HG03045 (cell line): ENCODE data around the gene POPDC2.
A peak's percentile ranks its signal among the peaks of the same experiment; 100 is the strongest.

Experiments
- ATAC-seq: cut with Tn5 transposase; IDR thresholded peaks from one replicate; pipeline ENCODE4 v1.9.1; 2021; ENCODE audit warnings: mild to moderate bottlenecking, moderate library complexity; ENCODE audit not compliant: unreplicated experiment

The POPDC2 gene

DNA sequence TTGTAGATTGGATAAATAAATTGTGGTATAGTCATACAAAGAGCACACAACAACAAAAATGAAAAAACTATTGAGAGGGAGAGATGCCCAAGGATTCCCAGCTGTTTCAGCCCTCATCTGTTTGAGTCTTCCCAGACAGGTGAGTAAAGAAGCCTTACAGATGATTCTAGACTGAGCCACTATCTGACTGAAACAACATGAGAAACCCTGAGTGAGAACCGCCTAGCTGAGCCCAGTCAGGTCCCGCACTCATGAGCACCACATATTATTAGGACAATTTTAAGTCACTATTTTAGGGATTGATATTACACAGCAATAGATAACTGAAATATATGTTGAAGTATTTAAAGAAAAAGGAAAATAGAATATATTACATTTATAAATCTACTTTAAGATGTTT, 19.0 kb downstream of the POPDC2 start:
- ATAC-seq: no peak

DNA sequence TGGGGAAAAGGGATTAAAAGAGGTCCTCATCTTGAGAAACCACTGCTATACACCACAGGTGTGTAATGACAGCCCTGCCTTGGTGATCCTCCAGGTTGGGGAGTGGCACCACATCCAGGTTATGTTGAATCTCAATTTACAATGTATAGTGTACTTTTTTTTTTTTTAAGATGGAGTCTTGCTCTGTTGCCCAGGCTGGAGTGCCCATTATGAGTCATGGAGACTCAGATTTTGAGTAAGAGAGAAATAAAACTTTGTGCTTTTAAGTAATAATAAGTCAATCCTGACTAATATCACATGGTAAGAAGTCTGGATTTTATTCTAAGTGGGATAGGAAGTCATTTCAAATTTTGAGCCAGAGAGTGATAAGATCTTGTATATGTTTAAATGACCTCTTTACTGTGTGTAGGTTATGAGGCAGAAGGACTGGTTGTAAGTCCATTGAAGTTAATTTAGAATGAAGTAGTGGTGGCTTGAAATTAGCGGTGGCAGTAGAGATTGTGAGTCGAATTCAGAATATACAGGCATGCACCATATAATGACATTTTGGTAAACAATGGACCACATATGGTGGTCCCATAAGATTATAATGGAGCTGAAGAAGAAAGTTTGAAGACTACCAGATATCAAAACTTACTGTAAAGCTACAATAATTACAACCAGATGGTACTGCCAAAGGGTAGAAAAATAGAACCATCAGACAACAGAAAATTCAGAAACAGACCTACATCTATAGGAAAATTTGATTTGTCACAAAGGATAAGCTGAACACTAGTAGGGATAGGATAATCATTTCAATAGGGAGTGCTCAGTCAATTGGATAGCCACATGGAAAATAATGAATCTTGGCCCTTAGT, 20.7 kb downstream of the POPDC2 start:
- no peak for ATAC-seq

DNA sequence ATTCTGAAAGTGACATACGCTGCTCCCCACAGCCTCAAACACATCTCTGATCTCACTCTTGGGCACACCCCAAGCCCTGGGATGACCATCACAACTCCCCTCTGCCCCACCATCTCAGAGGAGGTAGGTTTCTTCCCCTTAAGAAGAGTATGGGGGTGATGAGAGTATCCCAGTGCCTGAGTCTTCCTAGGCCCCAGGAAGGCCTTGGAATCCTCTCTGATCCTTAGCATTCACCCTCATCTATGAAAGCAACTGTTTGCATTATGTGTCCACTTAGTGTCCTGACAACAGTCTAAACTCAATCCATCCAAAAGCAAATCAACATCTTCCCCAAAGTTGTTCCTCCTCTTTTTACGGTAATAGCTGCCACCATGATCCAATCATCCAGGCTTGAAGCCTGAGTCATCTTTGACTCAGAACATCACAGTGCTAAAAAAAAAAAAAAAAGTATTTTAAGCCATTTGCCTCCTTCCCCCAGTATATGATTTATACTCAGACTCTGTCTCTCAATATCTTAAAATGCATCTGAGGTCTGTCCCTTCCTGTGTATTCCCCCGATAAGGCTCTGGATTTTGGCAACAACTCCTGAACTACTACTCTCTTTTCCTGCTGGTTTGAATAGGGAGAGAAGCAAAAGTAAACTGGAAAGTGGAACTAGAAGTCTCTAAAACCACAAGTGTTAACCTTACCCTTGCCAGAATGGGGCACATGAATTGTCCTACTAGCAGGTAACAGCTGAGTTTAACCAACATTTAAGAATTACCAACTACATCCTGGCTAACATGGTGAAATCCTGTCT, 22.5 kb downstream of the POPDC2 start:
- peak; percentile 33 for ATAC-seq

DNA sequence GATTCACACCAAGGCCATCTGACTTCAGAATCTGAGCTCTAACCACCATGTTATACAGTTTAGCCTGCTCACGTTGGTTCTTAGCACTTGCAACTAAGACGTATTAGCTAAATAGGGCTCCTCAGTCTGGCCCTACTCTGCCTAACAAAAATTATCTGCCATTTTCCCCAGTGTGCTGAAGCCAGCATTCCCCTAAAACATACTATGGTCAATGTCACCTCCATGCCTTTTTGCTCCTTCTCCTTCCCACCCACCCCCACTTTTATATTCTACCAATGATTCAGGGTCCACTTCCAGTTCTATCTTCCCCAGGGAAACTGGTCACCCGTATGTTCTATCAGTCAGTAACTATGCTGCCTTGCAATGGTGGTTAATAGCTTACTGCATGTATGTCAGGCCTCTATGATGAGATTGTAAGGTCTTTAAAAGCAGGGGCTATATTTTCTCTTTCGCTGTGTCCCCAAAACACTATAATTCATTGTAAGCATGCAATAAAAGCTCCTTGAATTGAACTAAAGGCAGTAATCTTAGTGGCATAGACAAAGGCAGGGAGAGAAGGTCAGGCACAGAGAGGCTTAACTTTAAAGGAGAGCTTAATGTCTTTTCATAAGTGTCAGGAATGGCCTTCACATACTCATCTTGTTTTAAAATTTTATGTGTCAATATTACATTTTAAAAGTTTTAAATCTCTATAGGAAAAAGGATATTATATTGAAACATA, 23.3 kb downstream of the POPDC2 start:
- ATAC-seq: no peak

DNA sequence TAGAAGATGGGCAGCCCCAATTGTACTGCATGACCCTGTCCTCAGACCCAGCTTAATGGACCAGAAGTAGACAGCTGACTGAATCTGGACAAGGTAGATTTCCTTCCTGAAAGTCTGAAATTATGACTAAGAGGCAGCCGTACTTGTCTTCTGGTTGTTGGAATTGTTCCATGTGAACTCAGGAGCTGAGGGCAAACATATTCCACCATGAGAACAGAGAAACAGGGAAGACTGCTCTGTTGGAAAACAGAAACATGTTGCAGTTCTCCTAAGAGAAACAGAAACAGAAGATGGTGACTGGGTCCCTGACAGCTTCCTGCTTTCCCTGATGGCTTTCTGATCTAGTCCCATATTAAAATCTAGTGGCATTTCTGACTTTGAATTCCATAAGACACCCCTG, 24.1 kb downstream of the POPDC2 start:
- no peak for ATAC-seq

DNA sequence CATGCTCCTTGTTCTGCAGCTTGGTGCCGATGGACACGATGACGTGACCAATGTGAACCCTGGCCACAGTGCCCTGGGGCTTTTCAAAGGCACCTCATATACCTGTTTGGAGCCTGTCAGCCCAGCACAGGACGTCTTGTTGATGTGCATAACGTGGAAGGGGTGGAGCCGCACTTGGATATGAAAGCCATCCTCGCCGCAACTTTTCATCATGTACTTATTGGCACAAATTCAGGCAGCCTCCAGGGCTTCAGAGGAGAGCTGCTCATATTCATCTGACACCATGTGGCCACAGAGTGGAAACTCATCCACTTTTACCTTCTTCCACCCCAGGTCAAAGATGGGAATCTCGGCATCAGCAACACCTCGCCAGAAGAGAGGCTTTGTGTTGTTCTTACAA, 24.7 kb downstream of the POPDC2 start:
- no peak for ATAC-seq

DNA sequence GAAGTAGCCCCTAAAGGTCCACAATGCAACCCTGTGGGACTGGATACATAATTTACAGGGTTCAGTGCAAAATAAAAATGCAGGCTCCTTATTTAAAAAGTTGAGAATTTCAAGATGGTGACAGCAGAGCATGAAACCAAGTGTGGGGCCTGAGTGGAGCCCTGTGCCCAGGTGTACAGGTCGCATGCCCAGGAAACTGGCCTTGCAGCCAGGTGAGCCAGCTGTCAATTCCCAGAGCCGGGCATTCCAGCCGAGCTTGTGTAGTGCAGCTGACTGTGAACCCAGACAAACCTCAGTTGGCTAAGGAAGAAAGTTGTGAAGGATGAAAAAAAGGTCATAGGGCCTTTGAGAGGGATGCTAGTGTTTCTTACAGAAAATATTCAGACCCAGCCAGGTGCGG, 27.6 kb downstream of the POPDC2 start:
- ATAC-seq: no peak

DNA sequence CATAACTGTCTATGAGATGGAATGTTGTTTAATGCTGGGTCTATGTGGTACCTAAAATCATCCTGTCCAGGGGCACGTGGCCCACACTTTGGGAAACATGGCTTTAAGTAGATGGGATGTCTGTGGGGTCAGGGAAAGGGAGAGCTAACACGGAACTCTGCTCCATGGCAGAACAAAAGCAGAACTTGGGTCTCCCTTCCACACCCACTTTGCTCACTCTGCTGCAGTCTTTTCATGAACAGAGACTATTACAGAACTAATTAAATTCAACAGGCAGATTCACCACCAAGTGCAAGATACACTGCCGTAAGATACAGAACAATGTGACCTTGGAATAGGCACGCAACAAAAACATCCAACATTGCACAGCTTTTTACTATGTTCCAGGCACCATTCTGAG, 28.2 kb downstream of the POPDC2 start:
- no peak for ATAC-seq

DNA sequence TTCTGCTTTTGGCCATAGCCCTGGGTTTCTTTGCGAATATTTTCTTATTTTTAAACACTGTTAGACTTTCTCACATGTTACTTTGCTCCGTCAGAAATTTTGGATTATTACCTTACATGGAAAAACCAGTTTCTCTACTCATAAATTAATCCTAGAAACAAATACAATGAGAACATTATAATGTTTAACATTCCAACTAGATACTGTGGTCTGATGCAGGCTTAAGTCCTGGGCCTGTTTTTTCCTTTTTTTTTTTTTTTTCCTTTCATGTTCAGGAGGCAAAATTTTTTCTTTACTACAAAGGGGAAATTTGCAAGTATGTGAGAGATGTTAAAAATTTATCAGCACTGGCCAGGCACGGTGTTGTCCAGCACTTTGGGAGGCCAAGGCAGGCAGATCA, 28.9 kb downstream of the POPDC2 start:
- no peak for ATAC-seq

DNA sequence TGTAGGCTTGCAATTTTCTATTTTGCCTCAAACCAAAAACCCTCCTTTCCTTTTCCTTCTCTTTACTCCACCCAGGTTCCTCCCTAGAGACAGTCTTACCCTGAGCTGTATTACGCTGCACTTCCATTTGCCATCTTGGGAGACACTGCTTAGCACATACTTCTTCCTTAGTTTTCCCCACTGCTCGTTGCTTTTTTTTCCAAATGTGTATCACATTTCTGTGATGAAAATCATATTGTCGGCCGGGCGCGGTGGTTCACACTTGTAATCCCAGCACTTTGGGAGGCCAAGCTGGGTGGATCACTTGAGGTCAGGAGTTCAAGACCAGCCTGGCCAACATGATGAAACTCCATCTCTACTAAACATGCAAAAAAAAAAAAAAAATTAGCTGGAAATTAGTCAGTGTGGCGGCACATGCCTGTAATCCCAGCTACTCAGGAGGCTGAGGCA, 29.5 kb downstream of the POPDC2 start:
- ATAC-seq: no peak

DNA sequence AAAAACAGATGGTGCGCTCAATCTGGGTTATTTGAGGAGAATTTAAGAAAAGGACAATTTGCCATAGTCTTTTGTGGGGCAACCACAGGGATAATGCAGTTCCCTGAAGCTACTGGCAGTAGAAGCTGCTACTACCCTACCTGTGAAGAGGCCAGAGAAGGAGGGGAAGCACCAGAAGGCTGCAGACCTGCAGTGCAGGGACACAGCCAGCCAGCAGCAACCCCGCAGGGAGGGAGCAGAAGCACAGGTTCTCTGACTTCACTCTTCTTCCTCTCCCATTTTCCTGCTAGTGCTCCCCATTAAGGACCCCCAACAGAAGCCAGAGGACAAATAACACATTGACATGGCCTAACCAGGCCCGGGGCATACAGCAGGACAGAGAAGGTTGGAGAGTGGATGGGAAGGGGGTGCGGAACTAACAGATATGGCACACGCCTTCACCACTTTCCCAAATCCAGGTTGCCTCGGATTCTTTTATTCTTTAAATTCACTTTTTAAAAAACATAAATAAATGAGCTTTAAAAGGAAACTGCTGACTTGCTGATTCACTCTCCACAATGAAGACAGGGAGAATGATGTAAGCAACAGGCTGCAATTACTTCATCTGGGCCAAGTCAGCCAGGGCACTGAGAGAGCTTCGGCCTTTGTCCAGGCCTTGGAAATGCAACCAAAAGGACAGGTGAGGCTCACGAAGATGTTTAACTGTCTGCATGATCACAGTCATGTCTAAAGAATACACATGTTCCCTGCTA, 30.1 kb downstream of the POPDC2 start:
- ATAC-seq: no peak

DNA sequence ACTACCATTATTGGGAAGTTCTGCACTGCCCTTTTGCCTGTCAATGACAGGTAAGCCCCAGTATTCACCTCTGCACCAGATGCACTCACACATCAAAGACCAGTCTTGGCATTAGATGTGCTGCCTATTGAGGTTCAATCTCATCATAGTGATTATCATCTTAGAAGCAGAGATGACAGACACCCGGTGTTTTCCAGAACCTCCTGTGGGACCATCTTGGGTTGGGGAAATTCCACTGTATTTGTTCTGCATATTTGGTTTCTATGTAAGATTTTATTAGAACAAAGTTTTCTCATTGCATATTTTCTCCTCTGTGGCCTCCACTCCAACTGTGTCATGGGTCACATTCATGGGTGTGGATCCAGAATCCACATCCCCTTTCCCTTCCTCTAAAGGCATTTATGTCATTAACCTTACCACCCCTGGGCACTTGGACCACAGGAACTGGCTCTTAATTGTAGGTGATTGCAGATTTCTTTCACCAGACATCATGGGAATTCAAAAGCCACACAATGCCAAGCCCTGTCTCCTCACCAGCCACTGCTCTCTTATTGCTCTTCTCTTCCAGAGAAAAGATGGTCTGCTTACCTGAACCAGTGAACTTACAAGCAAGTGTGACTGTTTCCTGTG, 31.5 kb downstream of the POPDC2 start:
- ATAC-seq: peak; percentile 23

DNA sequence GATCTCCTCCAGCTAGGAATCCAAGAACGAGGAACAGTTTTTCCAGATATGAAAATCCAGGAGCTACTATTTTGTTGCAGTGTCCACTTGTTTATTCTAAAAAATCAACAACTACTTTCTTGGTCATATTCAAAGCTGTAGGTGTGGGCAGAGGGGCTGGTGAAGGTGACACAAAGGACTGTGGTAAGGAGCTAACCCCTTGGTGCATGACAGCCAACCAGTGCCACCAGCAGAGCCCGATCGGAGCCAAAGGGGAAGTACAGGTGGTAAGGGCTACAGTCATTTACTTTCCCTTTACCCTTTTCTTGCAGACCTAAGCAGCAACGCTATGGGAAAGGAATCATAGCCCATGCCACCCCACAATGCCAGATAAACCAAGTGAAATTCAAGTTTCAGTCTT, 32.0 kb downstream of the POPDC2 start:
- peak; percentile 58 for ATAC-seq

DNA sequence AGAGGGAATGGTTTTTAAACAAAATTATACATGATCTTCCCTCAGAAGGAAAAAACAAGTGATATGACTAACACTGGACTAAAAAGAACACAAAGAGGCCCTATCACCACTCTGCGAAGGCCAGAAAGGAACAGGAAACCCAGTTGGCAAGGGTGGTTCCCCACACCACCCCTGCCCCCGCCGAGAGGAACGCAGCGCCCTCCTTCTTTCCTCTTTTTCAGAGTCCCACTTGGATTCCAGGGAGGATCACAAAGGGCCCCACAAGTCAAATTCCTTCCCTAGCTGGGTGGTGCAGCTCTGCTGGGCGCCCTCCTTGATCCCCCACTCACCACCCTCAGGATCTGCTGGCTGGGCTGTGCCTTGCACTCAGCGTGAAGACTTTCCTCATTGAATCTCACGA, 32.9 kb downstream of the POPDC2 start:
- no peak for ATAC-seq

DNA sequence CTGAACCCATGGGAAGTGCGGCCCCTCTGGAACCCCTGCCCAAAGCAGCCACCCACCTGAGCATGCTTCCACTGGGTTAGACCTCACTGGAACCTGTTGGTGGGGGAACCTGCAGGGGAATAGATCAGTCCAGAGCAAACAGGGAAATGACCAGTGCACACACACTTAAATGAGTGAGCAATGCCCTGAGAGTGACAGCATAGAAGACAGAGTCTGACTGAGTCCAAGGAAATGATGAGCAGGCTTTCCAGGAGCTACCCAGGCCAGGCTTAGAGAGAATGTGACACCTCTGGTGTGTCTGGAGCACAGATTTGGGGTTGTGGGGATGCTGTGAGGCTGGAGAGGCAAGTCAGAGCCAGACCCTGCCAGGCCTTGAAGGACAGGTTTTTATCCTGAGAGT, 34.2 kb downstream of the POPDC2 start:
- no peak for ATAC-seq

DNA sequence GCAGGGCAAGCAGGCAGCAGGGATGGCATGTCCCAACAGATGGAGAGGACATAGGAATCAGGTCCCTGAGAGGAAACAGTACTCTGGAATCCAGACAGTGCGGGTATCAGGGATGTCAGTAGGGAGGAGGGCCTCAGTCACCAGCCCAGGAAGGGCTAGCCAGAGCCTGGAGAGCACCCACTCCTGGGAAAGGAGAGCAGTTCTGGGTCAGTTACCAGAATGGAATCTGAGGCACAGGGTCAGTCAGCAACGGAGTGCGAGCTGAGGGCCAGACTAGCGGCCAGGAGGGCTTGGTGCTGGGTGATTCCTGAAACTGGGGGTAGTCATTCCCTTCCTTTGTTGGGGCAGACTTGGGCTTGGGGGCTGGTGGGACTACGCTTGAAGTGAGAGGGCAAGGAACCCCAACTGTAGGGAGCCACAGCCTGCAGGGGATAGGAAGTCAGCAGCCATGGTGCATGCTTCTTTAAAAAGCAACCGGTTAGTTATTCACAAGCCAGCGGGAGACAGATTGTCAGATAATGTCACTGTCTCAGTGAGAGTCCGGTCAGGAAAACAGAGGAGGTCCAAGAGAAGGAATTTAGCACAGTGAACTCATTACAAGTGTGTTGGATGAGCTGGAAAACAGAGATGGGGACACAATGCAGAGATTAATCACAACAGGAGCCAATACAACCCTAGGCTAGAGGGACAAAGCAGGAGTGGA, 34.8 kb downstream of the POPDC2 start:
- ATAC-seq: no peak

DNA sequence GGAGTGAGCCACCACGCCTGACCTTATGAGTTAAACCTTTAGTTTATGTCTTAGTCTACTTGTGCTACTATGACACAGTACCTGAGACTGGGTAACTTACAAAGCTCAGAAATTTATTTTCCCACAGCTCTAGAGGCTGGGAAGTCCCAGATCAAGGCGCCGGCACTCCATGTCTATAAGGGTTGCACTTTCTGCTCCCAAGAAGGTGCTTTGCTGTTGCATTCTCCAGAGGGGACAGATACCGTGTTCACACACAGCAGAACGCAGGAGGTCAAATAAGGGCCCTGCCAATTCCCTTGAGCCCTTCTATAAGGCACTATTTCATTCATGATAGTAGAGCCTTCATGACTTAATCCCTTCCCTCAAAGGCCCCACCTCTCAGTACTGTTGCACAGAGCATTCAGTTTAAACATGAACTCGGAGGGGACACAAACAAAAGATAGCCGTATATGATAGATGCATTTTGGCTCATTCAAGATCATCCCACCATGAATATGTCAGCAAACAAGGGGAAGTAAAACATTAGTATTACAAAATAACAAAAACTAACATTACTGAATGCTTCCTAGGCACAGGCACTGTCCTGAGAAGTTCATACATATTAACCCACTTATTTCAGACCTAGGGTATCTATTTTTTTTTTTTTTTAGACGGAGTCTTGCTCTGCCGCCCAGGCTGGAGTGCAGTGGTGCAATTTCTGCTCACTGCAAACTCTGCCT, 36.2 kb downstream of the POPDC2 start:
- ATAC-seq: no peak

DNA sequence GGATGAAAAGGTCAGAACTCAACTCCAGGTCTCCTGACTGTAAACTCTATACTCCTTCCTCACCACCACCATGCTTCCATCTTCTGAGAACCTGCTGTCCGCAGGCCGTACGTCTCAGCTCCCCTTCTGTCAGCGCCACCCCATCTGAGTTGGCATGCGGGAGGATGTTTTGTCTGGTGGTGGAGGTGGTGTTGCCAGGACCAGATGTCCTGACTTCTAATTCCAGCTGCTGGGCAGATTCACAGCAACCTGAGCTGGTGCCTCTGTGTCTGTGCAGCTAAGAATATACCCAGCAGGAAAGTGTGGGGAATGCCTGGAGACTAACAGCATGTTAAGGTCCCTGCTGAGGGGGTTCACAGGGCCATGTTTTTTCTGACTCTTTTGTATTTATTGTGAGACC, 39.5 kb downstream of the POPDC2 start:
- no peak for ATAC-seq

DNA sequence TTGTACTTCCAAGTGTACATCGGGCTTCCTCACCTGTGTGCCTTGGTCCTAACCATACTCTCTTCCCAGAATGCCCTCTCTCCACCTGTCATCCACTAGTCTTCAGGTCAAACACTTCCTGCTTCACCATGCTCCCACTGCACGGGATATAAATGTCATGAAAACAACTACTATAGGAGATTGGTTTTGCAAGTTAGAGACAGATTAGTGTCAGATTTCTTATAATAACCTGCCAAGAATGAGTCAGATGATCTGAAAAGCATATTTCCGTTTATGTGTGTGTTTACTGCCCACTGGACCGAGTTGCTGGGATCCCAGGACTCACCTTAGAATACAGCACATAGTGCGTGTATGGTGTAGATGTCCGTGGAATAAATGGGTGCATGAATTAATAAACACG, 41.3 kb downstream of the POPDC2 start:
- ATAC-seq: no peak
